SKM-1 treated with dmso at 0.1 percent for 144 hours (cell line): ENCODE results near the gene LPO.
A peak's percentile ranks its signal among the peaks of the same experiment; 100 is the strongest.

ENCODE experiments used
- DNase-seq: peaks from one replicate; lab custom pipeline; 2025; ENCODE audit not compliant: unreplicated experiment; lab: John Stamatoyannopoulos, UW

Gene LPO

DNA sequence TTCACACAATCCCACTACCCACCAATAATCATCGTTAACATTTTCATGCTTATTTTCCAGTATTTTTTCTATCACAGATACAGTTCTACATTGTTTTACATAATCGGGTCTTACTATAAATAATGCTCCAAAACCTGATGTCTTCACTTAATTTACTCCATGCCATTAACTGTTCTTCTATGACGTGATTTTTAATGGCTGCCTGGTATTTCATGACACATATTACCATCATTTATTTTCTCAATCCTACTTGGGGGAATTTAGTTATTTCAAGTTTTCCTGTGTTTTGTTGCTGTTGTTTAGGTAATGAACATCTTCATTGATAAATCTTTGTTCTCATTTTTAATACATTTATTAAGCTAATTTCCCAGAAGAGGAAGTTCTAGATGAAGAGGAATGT, 14.7 kb downstream of the LPO start:
- no peak for DNase-seq

DNA sequence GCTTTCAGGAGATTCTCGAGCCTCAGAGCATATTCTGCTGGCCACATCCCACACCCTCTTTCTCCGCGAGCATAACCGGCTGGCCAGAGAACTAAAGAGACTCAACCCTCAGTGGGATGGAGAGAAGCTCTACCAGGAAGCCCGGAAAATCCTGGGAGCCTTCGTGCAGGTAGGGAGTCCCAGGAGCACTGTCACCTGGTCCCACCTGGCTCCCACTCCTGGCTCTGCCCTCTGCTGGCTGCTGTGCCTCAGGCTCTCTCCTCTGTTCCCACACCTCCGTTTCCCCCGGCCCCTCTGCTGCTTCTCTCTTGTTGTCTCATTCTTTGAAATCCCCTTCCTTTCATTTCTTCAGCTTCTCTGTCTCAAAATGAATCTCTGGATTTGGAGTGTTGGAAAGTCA, 16.4 kb downstream of the LPO start:
- no peak for DNase-seq

DNA sequence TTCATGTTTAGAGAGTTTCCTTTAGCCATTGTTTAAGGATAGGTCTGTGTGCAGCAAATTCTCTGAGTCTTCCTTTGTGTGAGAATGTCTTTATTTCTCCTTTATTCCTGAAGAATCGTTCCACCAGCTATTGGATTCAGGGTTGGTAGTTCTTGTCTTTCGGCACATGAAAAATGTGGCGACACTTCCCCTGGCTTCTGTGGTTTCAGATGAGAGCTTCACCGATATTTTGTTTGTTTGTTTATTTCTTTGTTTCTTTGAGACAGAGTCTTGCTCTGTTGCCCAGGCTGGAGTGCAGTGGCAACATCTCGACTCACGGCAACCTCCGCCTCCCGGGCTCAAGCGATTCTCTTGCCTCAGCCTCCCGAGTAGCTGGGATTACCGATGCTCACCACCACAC, 23.8 kb downstream of the LPO start:
- DNase-seq = no peak

DNA sequence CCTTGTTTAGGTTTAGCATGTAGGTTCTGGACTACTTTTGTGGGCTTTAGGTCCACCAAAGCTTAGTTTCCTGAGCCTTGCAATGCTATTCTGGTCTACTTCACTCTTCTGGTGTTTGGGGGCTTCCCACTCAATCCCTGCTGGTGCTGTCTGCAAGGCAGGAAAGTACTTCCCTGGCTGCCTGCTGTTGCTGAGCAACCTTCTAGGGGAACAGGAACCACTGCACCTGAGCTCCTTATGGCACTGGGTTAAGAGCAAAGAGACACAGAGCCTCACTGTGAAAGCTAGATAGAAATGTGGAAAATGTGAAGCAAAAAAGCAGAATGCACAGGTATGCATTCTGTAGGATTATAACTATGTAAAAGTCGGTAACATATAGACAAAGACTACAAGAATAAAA, 25.4 kb downstream of the LPO start:
- no peak for DNase-seq

DNA sequence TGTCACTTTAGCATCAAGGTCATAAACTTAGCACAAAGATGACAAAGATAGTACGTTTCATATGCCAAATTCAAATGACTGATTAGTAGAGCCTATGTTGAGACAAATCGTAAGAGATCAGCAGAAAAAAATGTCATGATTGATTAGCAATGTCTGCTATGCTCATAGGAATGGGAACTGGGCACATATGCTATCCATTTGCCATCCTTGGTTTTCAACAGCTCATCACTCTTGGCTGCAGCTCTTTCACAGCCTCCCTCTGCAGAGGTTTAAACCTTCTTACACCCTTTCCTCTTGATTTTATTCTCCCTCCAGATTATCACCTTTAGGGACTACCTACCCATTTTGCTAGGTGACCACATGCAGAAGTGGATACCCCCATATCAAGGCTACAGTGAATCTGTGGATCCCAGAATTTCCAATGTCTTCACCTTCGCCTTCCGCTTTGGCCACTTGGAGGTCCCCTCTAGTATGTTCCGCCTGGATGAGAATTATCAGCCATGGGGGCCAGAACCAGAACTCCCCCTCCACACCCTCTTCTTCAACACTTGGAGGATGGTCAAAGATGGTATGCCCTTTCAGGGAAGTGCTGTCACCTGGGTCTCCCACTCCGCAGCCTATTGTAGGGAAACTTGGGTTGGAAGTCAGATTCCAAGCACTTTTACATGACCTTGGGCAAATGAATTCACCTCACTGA, 26.2 kb downstream of the LPO start:
- DNase-seq = no peak

DNA sequence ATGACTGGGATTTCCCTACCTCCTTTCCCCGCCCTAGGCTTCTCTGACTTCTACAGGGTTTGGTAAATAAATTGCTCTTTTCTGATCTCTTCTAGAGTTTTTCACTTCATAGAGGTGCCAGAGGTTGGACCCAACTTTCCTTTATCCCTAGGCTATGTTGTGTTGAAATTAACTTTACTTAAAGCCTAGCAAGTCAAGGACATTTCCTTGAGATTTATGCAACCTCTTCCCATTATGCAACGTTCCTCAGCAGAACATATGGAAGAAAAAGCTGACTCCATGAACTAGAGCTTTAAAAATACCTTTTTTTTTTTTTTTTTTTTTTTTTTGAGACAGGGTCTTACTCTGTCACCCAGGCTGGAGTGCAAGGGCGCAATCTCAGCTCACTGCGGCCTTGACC, 26.9 kb downstream of the LPO start:
- no peak for DNase-seq

DNA sequence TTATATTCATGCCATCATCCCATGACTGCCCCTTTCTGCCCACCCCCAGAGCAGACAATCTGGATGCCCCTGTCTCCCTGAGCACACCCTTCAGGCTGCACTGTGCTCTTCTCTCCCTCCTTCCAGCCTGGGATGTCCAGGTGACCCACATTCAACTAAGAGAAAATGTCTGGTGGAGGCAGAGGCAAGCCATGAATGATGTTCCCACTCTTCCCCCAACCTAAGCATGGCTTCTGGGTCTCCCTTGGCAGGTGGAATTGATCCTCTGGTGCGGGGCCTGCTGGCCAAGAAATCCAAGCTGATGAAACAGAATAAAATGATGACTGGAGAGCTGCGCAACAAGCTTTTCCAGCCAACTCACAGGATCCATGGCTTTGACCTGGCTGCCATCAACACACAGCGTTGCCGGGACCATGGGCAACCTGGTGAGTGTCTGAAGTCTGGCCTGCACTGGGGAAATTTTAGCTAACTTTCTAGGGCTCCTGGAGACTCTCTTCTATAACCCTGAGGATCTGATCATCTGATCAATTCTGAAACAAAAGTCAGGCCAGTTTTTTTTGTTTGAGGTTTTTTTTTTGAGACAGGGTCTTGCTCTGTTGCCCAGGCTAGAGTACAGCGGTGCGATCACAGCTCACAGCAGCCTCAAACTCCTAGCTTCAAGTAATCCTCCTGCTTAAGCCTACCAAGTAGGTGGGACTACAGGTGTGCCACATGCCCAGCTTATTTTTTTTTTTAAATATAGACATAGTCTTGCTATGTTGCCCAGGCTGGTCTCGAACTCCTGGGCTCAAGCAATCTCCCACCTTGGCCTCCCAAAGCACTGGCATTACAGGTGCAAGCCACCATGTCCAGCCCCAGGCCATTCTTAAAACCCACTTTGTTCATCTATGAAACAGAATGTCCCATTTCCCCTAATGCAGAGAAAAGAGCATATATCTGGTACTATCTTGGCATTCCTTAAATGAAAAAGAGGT, 27.8 kb downstream of the LPO start:
- no peak for DNase-seq

DNA sequence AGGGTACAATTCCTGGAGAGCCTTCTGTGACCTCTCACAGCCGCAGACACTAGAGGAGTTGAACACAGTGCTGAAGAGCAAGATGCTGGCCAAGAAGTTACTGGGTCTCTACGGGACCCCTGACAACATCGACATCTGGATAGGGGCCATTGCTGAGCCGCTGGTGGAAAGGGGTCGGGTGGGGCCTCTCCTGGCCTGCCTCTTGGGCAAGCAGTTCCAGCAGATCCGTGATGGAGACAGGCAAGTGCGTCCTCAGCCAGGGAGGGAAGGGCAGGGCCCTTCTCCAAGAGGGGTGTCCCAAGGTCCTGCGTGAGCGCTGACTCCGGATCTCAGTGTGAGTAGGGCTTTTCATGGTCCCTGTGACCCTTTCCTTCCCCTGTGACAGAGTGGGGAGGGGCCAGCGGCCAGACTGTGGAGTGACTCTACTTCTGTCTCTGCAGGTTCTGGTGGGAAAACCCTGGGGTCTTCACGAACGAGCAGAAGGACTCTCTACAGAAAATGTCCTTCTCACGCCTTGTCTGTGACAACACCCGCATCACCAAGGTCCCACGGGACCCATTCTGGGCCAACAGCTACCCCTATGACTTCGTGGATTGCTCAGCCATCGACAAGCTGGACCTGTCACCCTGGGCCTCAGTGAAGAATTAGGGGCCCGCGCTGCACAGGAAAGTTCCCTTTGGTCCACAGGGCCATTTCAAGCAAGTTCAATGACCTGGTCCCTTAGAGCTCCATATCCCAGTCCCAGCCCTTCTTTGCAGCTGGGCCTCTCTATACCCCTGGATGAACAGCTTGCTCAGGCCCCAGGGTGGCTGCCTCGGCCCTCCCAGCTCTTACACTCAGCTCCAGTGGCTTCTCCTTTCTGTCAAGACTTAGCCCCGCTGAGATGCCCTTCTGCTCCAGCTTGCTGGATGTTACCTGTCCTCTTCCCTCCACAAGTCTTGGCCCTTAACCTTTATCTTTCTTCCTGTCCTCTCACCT, 29.3 kb downstream of the LPO start:
- DNase-seq = peak; percentile 54

DNA sequence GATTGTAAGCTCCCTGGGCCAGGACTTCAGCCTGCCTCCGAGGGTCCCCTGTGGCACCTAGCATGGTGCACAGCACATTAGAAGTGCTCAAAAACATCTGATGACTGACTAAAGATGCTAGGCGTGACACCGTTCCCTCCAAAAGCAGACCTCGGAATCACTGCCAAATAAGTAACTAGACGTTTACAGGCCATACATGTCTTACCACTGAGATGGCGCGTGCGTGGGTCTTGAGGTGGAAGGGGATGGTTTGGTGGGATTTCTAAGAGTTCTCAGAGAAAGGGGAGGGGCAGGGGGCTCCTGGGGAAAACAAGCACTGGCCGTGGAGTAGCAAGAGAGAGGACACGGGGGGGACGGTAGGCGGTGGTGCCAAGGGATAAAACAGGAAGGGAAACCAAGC, 29.9 kb downstream of the LPO start:
- no peak for DNase-seq

DNA sequence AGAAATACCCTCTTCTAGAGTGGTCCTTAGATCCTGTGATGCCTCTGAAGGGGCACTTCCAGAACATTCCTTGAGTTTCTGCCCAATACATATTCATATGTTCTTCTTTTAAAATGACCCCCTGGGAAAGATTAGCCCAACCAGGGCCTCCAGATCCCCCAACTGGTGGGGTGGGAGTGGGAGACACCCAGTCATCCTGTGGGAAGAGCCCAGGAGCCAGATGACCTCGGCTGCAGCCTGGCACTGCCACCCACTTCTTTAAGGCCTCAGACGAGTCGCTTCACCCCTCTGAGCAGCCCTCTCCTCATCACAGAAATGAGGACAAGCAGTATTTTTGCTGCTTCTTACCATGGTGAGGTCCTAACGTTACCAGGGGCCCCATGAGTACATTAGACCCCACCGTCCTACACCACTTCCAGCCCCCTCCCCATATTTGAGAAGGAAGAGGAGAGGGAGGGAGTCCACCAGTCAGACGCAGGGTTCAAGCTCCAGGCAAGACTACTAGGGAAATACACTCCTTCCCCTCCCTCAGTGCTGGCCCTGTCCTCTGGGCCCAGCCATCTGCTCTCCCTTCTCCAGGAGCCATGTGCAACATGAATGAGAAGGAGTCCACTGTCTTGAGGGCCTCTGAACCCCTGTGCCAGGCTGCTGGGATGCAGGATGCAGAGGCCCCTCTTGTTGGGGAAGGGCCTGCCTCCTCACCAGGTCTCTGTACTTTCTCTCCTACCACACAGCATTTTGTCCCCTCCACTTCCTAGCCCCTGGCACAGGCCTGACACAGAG, 30.6 kb downstream of the LPO start:
- no peak for DNase-seq

DNA sequence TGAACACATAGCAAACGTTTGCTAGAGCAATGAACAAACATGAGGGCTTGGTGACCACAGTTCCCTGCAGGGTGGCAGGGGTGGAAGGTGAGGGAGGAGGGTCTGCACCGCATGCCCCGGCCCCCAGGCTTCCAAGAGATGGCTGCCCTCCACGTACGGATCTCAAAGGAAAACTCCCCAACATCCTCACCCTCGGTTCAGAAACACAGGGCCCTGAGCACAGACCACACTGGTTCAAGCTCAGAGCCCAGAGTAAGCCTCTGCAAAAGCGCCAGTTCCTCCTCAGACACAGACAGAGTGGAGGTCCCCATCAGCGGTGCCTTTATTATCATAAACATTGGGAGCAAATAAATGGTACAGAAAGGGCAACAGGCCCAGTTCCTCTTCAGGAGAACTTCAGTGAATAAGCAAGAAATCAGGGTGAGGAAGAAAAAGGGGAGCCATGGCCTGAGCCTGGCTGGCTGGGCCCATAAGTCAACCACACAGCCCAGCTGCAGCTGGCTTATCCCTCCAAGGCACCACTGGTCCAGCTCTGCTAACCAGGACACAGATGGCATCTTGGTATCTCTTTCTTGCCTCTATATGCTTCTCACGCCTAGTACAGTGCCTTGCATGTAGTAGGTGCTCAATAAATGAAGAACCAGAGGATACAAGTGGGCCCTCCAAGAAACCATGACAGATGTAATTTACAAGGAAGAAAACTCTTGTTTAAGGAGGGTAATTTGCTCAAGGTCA, 31.3 kb downstream of the LPO start:
- no peak for DNase-seq

DNA sequence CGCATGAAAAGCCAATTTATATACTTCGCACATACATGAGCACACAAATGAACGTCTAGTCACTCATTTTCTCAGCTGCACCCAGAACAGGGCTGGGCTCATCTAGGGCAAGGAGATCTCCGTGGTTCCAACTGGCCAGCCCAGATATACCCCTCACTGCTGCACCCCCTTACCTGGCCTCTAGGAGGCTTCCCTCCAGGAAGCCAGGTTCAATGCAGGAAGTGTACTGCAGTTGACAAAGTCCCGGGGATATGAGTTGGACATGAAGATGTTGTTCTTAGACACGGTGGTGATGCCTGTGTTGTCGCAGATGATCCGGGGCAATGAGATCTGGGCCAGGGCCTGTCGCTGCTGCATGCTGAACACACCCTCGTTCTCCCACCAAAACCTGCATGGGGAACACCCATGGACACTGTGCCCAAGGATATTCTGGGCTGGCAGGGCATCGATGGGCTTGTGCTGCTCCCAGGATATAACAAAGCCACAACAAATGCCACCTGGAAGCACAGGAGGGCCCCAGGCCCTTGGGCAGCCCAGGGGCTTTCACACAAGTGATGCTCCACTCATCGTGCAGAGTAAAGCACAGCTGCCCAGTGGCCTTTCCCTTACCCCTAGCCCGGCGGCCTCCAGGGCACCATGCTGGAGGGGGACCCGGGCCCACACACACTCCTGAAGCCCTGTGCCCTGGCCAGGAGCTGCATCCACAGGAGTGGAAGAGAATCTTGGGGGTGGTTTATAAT, 32.3 kb downstream of the LPO start:
- DNase-seq = no peak

DNA sequence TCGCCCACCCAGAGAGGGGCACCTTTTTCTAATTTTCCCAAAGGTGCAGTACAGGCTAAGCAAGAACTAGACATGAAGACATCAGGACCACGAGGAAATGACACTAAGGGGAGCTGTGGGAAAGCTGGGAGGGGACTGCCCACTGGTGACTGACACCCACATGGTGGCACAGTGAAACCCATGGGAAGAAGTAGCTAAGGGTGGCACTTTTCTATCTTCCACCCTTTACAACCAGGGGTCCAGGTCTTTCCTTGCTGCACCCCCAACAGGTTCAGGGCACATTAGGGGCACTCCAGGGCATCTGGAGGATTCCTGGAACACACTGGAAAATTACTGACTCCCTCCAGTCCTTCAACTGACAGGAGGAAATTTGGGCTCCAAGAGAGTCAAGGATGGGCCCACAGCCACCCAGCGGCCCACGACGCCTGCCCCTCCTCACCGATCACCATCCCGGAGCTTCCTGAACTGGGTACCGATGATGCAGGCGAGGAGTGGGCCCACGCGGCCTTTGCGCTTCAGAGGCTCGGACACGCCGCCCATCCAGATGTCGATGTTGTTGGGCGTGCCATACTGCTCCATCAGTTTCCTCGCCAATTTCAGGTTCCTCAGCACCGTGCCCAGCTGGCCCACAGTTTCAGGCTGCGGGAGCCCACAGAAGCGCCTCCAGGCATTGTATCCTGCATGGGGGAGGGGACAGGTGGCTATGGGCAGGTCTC, 33.0 kb downstream of the LPO start:
- no peak for DNase-seq

DNA sequence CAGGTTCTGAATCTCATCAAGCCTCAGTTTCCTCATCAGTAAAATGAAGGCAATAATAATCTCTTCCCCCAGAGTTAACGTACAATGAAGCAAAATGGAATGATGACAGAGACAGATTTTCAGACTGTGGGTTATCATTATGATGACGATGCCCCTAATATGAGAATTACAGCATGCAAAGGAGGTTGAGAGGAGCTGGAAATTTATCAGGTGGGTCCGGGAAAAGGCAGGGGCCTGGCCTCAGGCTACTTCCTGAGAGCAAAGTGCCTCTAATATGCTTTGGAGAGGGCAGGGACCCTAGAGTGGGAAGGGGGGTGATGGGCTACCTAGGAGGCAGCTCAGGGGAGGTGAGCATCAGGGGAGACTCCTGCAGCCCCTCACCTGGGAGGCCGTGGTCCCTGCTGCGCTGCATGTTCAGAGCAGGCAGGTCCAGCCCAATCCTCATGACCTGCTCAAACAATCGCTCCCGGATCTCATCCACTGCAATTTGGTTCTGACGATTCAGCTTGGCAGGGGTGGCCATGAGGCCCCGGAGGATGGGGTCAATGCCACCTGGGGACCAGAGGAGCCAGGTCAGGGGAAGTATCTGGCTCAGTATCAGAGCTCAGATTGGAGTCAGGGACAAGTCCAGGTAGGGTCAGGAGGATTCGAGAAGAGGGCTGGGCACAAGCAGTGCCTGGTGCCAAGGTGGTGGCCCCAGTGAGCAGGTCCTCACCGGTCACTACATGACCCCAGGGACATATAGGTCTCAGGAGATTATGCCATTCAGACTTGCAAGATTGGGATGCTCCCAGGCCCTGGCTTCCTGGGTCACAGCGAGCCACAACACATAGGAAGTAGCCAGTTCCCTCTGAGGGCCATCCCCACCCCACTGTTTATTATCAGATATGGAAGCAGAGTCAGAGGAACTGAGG, 34.2 kb downstream of the LPO start:
- no peak for DNase-seq

DNA sequence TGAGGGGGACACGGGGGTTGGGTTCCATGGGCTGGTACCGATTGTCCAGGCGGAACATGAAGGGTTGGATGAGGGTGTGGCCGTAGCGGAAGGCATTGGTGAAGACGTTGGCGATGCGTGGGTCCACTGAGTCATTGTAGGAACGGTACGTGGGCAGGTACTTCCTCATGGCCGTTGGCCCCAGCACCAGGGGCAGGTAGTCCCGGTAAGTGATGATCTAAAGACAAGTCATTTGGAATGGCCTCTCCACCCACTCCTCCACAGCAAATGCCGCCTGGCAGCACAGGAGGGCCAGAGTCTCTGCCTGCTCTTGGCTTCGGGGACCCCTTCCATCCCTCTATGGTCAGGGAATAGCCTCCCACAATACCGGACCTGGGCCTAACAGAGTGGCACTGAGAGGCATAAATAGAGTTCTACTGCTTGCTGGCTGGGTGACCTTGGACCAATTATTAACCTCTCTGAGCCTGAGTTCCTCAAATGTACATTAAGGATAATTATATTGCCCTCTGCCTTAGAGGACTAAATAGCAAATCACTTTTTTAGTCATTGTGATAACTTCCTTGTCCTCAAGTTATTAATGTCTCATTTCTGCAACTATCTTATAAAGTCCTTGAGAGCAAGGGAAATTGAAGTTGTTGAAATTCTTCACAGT, 35.2 kb downstream of the LPO start:
- no peak for DNase-seq

DNA sequence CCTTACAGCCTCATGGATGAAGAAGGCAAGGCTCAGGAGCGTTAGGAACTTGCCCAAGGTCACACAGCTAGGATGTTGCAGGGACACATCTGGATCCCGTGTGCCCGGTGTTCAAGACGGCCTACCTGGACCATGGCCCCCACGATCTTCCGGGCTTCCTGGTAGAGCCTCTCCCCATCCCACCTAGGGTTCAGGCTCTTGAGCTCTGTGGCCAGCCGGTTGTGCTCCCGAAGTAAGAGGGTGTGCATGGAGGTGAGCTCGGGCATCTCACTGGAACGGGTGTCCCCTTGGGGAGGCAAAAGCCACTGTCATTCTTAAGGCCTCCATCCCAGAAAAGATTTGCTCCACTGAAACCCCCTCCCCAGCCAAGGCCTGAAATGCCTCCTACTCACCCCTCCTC, 37.0 kb downstream of the LPO start:
- DNase-seq = no peak

DNA sequence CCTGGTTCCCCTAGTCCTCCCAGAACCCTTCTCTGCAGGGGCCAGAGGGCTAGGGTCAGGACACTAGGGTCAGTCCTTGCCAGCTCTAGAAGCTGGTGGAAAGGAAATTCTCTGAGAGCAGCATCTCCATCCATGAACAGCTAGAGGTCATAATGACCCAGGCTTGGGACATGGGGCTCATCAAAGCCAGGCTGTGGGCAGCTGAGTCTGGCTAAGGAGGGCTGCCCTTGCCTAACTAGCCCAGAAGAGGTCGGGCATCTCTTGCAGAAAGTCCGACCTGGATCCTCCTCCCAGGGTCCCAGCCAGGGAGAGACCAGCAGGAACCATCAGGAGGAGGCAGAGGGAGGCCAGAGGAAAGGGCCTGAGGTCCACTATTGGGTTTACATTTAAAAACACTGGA, 38.0 kb downstream of the LPO start:
- no peak for DNase-seq
